Right lung (tissue), 5 donors: Measurements from ENCODE around the gene NOXRED1. TPM values are rescaled to one million over a fixed set of nuclear protein-coding genes. Genes with fewer than 3 reads are reported as not detected.

Experiments
- DNase-seq, 2 donors: peaks; one replicate each; pipeline ENCODE4 v3.0.0-alpha.2; 2013
- polyA plus RNA-seq, 5 donors: library from polyadenylated mRNA; unstranded; fragments of 120-200 nt; gene quantifications; one replicate each; pipeline versions ENCODE4 v1.2.1 to v1.2.3, GENCODE V29; 2013; ENCODE audit warnings: inconsistent platforms in 1 of 5, low replicate concordance in 1 of 5; ENCODE audit not compliant: insufficient read length in 5 of 5, insufficient read depth in 1 of 5

Gene NOXRED1
- polyA plus RNA-seq, 5 donors: 1.5 to 3.0 (median 1.8) TPM

DNA sequence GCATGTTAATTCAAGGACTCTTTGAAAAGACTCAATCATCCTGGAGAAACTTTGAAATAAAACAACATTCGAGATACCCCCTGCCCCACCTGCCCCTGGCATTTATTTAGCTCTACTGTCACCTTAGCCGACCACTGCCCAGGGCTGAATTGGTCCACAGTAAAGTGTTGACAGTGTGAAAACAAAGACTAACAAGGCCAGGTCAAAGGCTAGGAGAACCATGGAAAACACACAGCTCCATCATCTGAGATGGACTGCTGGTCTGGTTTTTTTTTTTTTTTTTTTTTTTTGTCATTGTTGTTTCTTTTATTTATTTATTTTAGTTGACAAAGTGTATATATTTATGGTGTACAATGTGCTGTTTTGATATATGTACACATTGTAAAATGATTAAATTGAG lies 76.8 kb downstream of the NOXRED1 start:
- no peak for DNase-seq

DNA sequence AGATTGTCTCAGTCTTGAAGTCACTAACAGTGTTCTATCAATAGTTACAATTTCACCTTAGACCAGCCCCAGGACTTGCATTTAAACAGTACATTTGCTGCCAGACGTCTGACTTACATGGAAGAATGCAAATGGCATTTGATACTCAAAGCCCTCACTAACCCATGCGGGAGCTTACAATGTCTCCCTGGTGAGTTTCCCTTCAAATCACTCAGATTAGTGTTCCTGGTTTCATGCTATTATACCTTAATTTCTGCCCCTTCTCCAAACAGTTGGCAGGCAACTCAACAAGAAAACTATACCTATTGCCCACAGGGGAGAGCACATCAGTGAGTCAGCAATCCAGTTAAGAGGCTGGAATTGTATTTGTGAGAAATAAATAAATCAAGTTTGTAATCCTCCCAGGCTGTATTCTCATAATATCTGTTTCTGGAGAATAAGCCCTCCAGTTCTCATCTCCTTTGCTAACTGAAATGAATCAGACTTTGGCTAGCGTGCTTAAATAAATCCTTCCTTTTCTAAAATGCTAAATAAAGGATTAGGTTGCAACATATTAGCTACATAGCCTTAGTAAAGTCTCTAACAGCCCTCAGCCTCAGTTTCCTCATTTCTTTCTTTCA lies 78.8 kb downstream of the NOXRED1 start:
- DNase-seq: no peak

Other genes with a start within 250 kb of the NOXRED1 start
- 1 to 10 TPM in 1 of 5 donors, under 1 TPM in 4; 0.29 to 1.2 (median 0.52) TPM for gene TMEM63C, start 241.7 kb downstream of the NOXRED1 start, polyA plus RNA-seq
- gene NGB, start 152.3 kb downstream of the NOXRED1 start, polyA plus RNA-seq: not detected
- 10 to 100 TPM; 24.0 to 32.2 (median 31.0) TPM for gene POMT2, start 102.6 kb downstream of the NOXRED1 start, polyA plus RNA-seq
- gene GSTZ1, start 102.5 kb downstream of the NOXRED1 start, polyA plus RNA-seq: 10 to 100 TPM; 18.4 to 25.0 (median 20.4) TPM
- 10 to 100 TPM; 13.4 to 19.9 (median 16.3) TPM for gene TMED8, start 46.4 kb downstream of the NOXRED1 start, polyA plus RNA-seq
- gene SAMD15, start 46.1 kb downstream of the NOXRED1 start, polyA plus RNA-seq: 1 to 10 TPM; 3.0 to 5.7 (median 3.5) TPM
- gene VIPAS39, start 34.1 kb upstream of the NOXRED1 start, polyA plus RNA-seq: 10 to 100 TPM; 25.8 to 38.9 (median 34.3) TPM
- 100 to 1,000 TPM; 162 to 221 (median 174) TPM for gene AHSA1, start 34.6 kb upstream of the NOXRED1 start, polyA plus RNA-seq
- not detected for gene ISM2, start 75.3 kb upstream of the NOXRED1 start, polyA plus RNA-seq
- gene SPTLC2, start 193.1 kb upstream of the NOXRED1 start, polyA plus RNA-seq: 10 to 100 TPM; 22.7 to 37.2 (median 34.9) TPM